ENCODE results near the gene DOP1A.

- TF ChIP-seq CTCF (IDR thresholded peaks at IDR 0.05; ENCODE audit: low read length) (no peak), EZH2 (IDR thresholded peaks at IDR 0.05; ENCODE audit: borderline replicate concordance, low read length) (no peak)
Observed at GRCh38 chr6:83108378-83108777, 40.9 kb downstream of the DOP1A start.
